Aorta (tissue), 4 donors: ENCODE measurements around the gene PAQR9. TPM values are rescaled to one million over a fixed set of nuclear protein-coding genes. Genes with fewer than 3 reads are reported as not detected.

Experiments used
- polyA plus RNA-seq, 2 donors: library from polyadenylated mRNA; stranded (reverse); fragments of 200-250 nt; gene quantifications; one replicate each; pipeline ENCODE4 v1.2.3, GENCODE V29; 2013
- total RNA-seq, 2 donors: library from RNA; stranded (reverse); fragmentation: NEBNext Ultra II Directional; extraction: Animal tissue kit (Norgen Biotek cat#: 25700); gene quantifications; one replicate each; pipeline ENCODE4 v1.2.1, GENCODE V29; 2021
- donor health status: healthy with polysubstance abuse.
- donor health status: Bipolar disorder and iron deficiency.
- donor health status: DM: no; HTN: no; CAD: no.
- donor health status: DM: yes; HTN: yes; CAD: no.

The PAQR9 gene
- total and polyA plus RNA-seq, 4 donors: not detected

Other genes starting within 250 kb of the PAQR9 start
- 10 to 100 TPM; 25.5 to 29.2 TPM for gene TRPC1, start 239.6 kb downstream of the PAQR9 start, total RNA-seq
- 10 to 100 TPM in 1 of 2 donors, 1 to 10 TPM in 1; 3.0 to 13.0 TPM for gene TRPC1, start 239.6 kb downstream of the PAQR9 start, polyA plus RNA-seq
- 100 to 1,000 TPM in 1 of 2 donors, 10 to 100 TPM in 1; 83.3 to 106 TPM for gene PCOLCE2, start 74.6 kb downstream of the PAQR9 start, total RNA-seq
- 100 to 1,000 TPM in 1 of 2 donors, 10 to 100 TPM in 1; 73.0 to 181 TPM for gene PCOLCE2, start 74.6 kb downstream of the PAQR9 start, polyA plus RNA-seq
- 100 to 1,000 TPM in 1 of 2 donors, 10 to 100 TPM in 1; 84.0 to 102 TPM for gene U2SURP, start 37.9 kb upstream of the PAQR9 start, total RNA-seq
- gene U2SURP, start 37.9 kb upstream of the PAQR9 start, polyA plus RNA-seq: 10 to 100 TPM; 12.3 to 40.1 TPM
- gene CHST2, start 156.1 kb upstream of the PAQR9 start, total RNA-seq: 1 to 10 TPM; 2.8 to 3.7 TPM
- gene CHST2, start 156.1 kb upstream of the PAQR9 start, polyA plus RNA-seq: 1 to 10 TPM in 1 of 2 donors, under 1 TPM in 1; 0.50 to 2.7 TPM